Rectal smooth muscle tissue (tissue), 1 donor: ENCODE measurements around the gene ERBIN.
"Not testable (repeated sequence)": the region's sequence is repeated elsewhere in the genome, so short reads cannot be mapped to it uniquely, and the experiment has no call there.

Source experiments
- H3K27ac ChIP-seq: one replicate; pipeline ENCODE4 v1.7.0; 2013; ENCODE audit warnings: low read depth, low read length, inconsistent platforms
- H3K27me3 ChIP-seq: one replicate; pipeline ENCODE4 v1.7.0; 2013; ENCODE audit warnings: low read length; ENCODE audit not compliant: control insufficient read depth, insufficient read depth
- H3K36me3 ChIP-seq: one replicate; pipeline ENCODE4 v1.7.0; 2013; ENCODE audit warnings: low read length; ENCODE audit not compliant: control insufficient read depth, insufficient read depth
- H3K4me1 ChIP-seq: one replicate; pipeline ENCODE4 v1.7.0; 2013; ENCODE audit warnings: low read length; ENCODE audit not compliant: control insufficient read depth, insufficient read depth
- H3K4me3 ChIP-seq: one replicate; pipeline ENCODE4 v1.7.0; 2013; ENCODE audit warnings: low read length
- H3K9ac ChIP-seq: one replicate; pipeline ENCODE4 v1.7.0; 2013; ENCODE audit warnings: low read length

ERBIN gene

GRCh38 chr5:65903581-65903980 is 22.8 kb upstream of the ERBIN start:
- no peak overlapping the region for H3K4me3 ChIP-seq
- no peaks in the 10 kb centered on the region for H3K36me3 ChIP-seq
- H3K9ac ChIP-seq: no peak overlapping the region
- no peaks in the 10 kb centered on the region for H3K27me3 ChIP-seq
- H3K27ac ChIP-seq: no peak overlapping the region
- H3K4me1 ChIP-seq: no peaks in the 10 kb centered on the region

GRCh38 chr5:65906256-65906655 is 20.1 kb upstream of the ERBIN start:
- Histone ChIP-seq H3K4me3 (no peak overlapping the region), H3K9ac (no peak overlapping the region), H3K36me3 (no peaks in the 10 kb centered on the region), H3K4me1 (no peaks in the 10 kb centered on the region), H3K27me3 (no peaks in the 10 kb centered on the region), H3K27ac (no peak overlapping the region)

GRCh38 chr5:65907135-65907534 is 19.2 kb upstream of the ERBIN start:
- Histone ChIP-seq H3K27ac (no peak overlapping the region), H3K4me1 (no peaks in the 10 kb centered on the region), H3K27me3 (no peaks in the 10 kb centered on the region), H3K36me3 (no peaks in the 10 kb centered on the region), H3K4me3 (no peak overlapping the region), H3K9ac (no peak overlapping the region)

DNA sequence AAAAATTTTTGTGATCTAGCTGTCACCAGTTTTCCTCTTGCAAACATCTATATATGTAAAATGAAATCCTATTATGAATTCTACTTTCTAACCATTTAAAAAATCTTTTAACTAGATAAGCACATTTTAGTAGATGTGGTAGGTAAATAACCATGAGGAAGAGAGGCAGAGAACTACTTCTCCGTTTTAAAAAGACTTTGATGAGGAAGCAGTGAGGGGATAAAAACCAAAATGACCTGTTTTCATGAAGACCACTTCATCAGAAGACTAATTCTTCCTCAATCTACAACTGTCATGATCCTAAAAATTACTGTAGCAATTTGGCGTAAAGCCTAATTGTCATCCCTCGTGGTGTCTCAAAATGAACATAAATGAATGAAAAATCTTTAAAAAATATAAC is 15.7 kb upstream of the ERBIN start:
- Histone ChIP-seq H3K27ac (no peak overlapping the region), H3K9ac (no peak overlapping the region), H3K36me3 (no peaks in the 10 kb centered on the region), H3K27me3 (no peaks in the 10 kb centered on the region), H3K4me3 (no peak overlapping the region), H3K4me1 (no peaks in the 10 kb centered on the region)

DNA sequence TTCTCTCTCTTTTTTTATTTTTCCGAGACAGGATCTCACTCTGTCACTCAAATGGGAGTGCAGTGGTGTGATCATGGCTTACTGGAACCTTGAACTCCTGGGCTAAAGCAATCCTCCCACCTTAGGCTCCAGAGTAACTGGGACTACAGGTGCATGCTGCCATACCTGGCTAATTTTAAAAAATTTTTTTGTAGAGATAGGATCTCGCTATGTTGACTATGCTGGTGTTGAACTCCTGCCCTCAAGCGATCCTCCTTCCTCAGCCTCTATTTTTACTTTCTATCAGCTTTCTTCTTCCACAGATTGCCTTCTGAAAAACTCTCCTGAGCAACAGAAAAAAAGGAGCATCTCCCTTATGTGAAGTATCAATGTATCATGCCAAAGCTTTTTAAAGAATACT is 14.1 kb upstream of the ERBIN start:
- Histone ChIP-seq H3K4me3 (no peak overlapping the region), H3K36me3 (no peaks in the 10 kb centered on the region), H3K27ac (no peak overlapping the region), H3K27me3 (no peaks in the 10 kb centered on the region), H3K9ac (no peak overlapping the region), H3K4me1 (no peaks in the 10 kb centered on the region)

- H3K4me3 ChIP-seq: no peak overlapping the region
- H3K27ac ChIP-seq: no peak overlapping the region
- H3K27me3 ChIP-seq: no peaks in the 10 kb centered on the region
- H3K9ac ChIP-seq: no peak overlapping the region
- no peaks in the 10 kb centered on the region for H3K36me3 ChIP-seq
- H3K4me1 ChIP-seq: no peaks in the 10 kb centered on the region
These were observed 12.9 kb upstream of the ERBIN start for GRCh38 chr5:65913519-65913918.

DNA sequence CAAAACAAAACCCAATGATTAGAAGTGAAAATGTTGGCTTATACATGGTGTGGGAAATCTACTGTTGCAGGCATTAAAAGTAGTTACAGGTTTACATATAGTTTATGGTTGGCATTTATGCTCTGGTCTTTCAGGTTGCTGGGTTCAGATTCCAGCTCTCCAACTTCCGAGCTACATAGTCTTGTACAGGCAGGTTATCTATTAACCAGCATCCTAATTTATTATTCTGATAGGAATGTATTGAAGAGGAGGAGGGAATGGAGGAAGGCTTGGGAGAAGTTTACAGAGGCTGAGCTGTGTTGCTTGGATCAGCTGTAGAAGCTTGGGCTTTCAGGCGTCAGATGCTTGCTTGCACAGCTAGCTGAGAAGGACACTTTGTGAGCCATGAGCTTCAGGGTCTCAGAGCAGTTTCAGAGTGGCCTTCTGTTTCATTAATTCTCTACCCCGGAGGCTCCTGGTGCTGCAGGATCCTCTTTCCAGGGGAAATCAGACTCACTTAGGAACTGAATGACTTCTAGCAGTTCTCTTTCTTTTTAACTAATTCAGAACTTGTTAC is 11.7 kb upstream of the ERBIN start:
- Histone ChIP-seq H3K4me3 (no peak overlapping the region), H3K36me3 (no peaks in the 10 kb centered on the region), H3K27me3 (no peaks in the 10 kb centered on the region), H3K4me1 (no peaks in the 10 kb centered on the region), H3K9ac (no peak overlapping the region), H3K27ac (no peak overlapping the region)

DNA sequence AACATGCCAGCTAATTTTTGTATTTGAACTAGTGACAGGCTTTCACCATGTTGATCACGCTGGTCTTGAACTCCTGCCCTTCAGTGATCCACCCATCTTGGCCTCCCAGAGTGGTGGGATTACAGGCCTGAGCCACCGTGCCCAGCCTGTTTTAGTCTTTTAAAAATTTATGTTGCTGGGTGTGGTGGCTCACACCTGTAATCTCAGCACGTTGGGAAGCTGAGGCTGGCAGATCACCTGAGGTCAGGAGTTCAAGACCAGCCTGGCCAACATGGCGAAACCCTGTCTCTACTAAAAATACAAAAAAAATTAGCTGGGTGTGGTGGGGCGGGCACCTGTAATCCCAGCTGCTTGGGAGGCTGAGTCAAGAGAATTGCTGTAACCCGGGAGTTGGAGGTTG is 10.7 kb upstream of the ERBIN start:
- not testable (repeated sequence) for H3K36me3 ChIP-seq, H3K27me3 ChIP-seq, H3K4me1 ChIP-seq, H3K4me3 ChIP-seq, H3K27ac ChIP-seq, H3K9ac ChIP-seq

- Histone ChIP-seq H3K27me3 (no peaks in the 10 kb centered on the region), H3K9ac (no peak overlapping the region), H3K4me3 (no peak overlapping the region), H3K36me3 (no peaks in the 10 kb centered on the region), H3K4me1 (no peaks in the 10 kb centered on the region), H3K27ac (no peak overlapping the region)
These were observed 10.3 kb upstream of the ERBIN start for GRCh38 chr5:65916066-65916465.

DNA sequence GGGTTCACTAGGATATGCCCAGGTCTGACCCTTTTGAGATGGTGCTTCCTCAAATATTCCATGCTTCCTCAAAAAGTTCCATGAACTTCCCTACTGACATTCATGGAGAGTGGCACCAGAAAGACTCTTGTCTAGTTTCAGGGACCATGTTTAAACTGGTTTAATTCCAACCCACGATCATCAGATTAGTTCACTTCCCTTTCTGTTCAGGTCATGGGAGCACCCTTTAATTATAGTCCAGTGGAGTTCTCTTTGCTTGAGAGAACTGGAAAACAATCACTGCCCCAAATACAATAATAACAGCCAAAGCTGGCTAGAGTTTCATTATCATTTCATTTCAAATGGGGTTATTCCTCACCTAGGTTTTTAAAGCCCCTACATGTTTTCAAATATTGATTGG is 9.7 kb upstream of the ERBIN start:
- Histone ChIP-seq H3K4me1 (no peaks in the 10 kb centered on the region), H3K27ac (no peak overlapping the region), H3K4me3 (no peak overlapping the region), H3K27me3 (no peaks in the 10 kb centered on the region), H3K9ac (no peak overlapping the region), H3K36me3 (no peaks in the 10 kb centered on the region)

DNA sequence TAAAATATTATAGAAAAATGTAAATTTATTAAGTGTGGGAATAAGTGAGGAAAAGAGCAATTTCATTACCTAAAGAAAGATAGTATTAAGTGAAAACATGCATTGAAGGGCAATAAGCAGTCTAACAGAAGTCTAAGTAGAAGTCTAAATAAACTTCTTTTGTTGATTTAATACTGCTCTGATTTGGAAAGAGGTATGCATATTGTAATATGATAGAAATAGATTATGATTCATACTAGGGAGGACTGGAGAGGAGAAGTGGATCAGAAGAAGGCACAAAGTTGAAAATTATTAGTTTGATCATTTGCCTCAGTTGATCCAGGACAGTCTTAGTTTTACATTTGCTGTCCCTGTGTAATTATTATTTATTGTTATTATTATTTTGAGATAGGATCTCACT is 6.6 kb upstream of the ERBIN start:
- Histone ChIP-seq H3K36me3 (no peaks in the 10 kb centered on the region), H3K4me3 (no peak overlapping the region), H3K27me3 (no peaks in the 10 kb centered on the region), H3K4me1 (no peaks in the 10 kb centered on the region), H3K9ac (no peak overlapping the region), H3K27ac (no peak overlapping the region)

DNA sequence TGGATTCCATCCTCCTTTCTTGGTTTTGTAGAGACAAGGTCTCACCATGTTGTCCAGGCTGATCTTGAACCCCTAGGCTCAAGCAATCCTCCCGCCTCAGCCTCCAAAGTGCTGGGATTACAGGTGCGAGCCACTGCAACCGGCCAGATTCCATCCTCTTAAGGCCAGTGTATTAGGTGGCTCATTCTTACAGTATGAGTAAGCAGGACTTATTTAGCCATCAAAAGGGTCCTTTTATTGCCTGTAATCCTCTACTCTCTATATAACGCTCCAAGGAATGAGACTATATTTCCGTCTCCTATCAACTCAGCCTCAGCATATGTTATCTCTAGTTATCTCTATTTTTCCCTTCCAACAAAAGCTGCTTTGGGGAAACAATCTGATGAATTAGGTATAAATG is 3.0 kb upstream of the ERBIN start:
- H3K27ac ChIP-seq: no peak overlapping the region
- no peaks in the 10 kb centered on the region for H3K4me1 ChIP-seq
- no peak overlapping the region for H3K9ac ChIP-seq
- no peaks in the 10 kb centered on the region for H3K27me3 ChIP-seq
- H3K4me3 ChIP-seq: no peak overlapping the region
- H3K36me3 ChIP-seq: no peaks in the 10 kb centered on the region

GRCh38 chr5:65924366-65925043 is 1.9 kb upstream of the ERBIN start:
- Histone ChIP-seq H3K4me3 (peak overlapping the region; percentile 71), H3K27ac (peak overlapping the region; percentile 96), H3K9ac (peak overlapping the region; percentile 84), H3K27me3 (no peaks in the 10 kb centered on the region), H3K4me1 (no peaks in the 10 kb centered on the region), H3K36me3 (no peaks in the 10 kb centered on the region)
